GM19468 (cell line): ENCODE data around the gene RNF186.
"Not testable (repeated sequence)": the region's sequence is repeated elsewhere in the genome, so short reads cannot be mapped to it uniquely, and the experiment has no call there.

Experiments
- ATAC-seq: cut with Tn5 transposase; IDR thresholded peaks from one replicate; pipeline ENCODE4 v1.9.1; 2021; ENCODE audit warnings: mild to moderate bottlenecking, moderate library complexity, moderate number of reproducible peaks; ENCODE audit not compliant: unreplicated experiment; ENCODE audit errors: extremely low read depth

RNF186 gene

DNA sequence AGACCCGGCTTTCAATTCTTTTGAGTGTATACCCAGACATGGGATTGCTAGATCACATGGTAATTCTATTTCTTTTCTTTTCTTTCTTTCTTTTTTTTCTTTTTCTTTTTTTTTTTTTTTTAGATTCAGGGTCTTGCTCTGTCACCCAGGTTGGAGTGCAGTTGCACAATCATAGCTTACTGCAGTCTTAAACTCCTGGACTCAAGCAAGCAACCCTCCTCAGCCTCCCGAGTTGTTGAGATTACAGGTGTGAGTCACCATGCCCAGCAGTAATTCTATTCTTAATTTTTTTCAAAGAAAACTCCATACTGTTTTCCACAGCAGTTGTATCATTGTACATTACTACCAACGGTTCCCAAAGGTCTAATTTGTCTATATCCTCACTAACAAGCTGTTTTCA lies 13.5 kb upstream of the RNF186 start:
- ATAC-seq = no peak

GRCh38 chr1:19825298-19825697 lies 10.2 kb upstream of the RNF186 start:
- no peak for ATAC-seq

DNA sequence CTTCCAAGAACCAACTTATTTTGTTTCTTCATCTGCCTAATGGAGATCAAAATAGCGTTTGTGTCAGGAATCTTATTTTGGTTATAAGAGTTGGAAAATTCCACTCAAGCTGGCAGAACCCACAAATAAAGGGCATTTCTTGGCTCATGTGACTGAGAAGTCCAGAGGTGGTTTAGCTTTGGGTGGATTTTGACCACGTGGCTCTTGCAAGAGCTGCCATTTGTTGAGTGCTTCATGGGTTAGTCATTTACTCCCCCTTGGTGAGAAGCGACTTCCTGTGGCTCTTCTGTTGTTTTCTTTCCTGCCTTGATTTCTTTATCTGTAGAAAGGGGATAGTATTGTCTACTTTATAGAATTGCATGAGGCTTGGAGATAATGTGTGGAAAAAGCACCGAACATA lies 9.5 kb upstream of the RNF186 start:
- ATAC-seq = no peak

GRCh38 chr1:19824036-19824435 lies 9.0 kb upstream of the RNF186 start:
- no peak for ATAC-seq

DNA sequence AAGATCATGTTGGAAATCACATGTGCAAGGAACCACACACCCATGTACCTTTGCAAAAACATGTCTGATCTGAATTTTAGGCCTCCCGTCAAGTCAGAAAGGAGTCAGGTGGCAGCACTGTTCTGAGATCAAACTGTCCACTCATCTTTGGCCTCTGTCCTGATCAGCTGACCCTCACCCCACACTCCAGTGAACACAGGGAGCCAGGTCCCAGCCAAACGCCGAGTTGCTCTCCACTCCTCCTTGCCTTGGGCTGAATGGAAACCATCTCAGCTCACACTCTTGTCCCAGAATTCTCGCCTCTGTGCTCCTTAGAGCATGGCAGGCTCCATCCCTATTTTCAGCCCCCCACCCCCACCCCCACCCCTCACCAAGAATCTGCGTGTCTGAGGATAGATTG lies 4.6 kb upstream of the RNF186 start:
- no peak for ATAC-seq

DNA sequence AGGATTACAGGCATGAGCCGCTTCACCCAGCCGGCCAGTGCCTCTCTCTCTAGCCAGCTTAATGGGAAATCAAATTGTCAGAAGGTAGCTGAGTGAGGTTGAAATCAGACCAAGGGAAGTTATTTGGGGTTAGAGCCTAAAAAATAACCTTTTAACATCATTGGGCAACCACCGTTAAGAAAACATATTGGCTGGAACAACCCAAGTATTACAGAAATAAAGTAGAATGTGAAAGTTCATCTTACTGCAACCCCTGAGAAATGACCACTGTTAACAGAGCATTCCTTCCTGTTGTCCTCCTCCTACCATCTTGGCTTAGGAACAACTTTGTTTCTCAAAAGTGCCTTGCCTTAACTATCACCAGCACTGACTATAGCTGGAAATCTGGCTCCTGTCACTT lies 3.2 kb upstream of the RNF186 start:
- no peak for ATAC-seq

- no peak for ATAC-seq
These were observed 2.1 kb upstream of the RNF186 start for GRCh38 chr1:19817160-19817559.

GRCh38 chr1:19816737-19817086 lies 1.6 kb upstream of the RNF186 start:
- not testable (repeated sequence) for ATAC-seq

GRCh38 chr1:19815801-19816736 lies 986 bp upstream of the RNF186 start:
- ATAC-seq = no peak

- ATAC-seq = no peak
These were observed 830 bp downstream of the RNF186 start for GRCh38 chr1:19814244-19814661.

DNA sequence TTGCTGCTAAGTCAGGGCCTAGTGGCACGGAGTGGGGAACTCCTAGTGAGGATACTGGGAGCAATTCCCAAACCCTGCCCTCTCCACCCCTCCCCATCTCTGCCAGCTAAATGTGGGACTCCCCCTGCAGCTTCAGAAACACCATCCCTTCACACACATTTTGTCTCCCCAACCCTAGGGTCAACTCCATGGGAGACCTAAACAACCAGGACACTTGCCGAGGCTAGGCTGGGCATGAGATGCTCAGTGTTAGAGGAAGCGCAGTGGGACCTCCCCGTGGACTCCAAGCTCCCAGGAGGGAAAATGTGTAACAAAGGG lies 1.5 kb downstream of the RNF186 start:
- no peak for ATAC-seq

- ATAC-seq = no peak
These were observed 2.0 kb downstream of the RNF186 start for GRCh38 chr1:19812875-19813642.

DNA sequence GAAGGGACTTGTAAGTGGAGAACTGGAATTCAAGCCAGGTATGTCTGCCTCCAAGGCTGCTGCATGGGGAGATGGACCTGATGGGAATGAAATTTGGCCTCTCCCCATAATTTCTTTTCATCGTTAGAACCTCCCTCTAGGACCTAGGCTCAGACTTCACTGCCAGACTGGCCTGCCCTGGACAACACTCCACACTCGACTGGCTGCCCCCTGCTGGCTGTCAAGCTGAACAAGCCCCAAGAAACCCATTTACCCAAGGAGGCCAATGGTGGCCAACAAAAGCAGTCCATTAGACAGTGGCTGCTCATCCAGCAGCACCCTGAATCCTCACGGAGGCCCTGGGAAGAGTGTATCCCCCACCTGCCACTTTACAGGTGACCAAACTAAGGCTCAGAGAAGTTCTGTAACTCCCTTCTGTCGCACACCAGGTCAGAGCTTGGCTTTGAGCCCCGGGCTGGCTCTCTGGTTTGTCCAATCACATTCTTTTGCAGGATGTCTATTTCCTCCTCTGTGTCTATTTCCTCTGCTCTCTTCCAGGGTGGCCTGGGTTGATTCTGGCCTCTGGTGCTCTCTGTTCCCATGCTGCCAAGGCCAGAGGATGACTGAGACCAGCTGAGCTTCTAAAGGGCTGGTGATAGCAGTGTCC lies 3.8 kb downstream of the RNF186 start:
- no peak for ATAC-seq

GRCh38 chr1:19809044-19809750 lies 5.9 kb downstream of the RNF186 start:
- no peak for ATAC-seq

DNA sequence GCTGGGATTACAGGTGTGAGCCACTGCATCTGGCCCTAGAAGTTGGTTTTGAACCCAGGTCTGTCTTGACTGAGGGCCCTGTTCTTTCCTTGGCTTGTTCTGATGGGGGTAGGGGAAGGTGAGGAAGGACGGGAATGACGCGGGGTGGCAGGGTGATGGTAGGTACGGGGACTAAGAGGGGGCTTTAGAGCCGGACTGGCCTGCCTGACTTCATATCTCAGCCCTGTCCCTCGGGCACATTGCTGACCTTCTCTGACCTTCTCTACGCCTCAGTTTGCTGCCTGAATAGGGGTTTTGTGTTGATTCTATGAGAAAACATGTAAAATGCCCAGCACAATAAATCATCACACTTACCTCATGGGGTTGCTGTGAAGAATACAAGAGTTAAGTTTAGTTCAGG lies 6.7 kb downstream of the RNF186 start:
- no peak for ATAC-seq

DNA sequence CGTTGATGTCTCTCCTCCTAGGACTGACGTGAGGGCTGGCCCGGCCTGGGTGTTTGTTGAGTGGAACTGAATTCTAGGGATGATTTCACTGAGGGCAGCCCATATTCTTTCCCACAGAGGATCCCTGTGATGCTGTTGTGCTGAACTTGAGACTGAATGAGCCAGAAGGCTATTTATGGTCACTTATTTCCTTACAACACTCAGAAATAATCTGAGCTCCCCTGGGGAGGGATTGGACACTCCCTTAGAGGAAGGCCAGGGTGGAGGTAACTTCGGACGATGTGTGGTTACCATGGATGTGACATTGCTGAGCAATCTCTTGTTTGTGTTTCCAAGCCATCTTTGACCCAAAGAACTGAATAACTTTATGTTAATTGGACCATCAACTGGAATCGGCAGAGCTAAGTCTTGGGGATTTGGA lies 10.2 kb downstream of the RNF186 start:
- no peak for ATAC-seq

GRCh38 chr1:19802269-19802668 lies 12.8 kb downstream of the RNF186 start:
- ATAC-seq = no peak

GRCh38 chr1:19800076-19800804 lies 14.8 kb downstream of the RNF186 start:
- no peak for ATAC-seq

GRCh38 chr1:19799230-19800075 lies 15.6 kb downstream of the RNF186 start, which contains the start of gene TMCO4:
Gene TMCO4 (minus strand): TSS chr1:19799916. CDS start chr1:19780758, 19,158 bp downstream.
- peak; percentile 19 for ATAC-seq
